HFF-Myc (cell line): Measurements from ENCODE around the gene CHCHD4.

Source experiments
- DNase-seq: peaks from one replicate; pipeline ENCODE4 v3.0.0-alpha.2; 2011; ENCODE audit warnings: low read depth; ENCODE audit errors: extremely low read depth
- H3K4me3 ChIP-seq: replicated peaks from 2 replicates; pipeline ENCODE4 v1.5.1; 2011; ENCODE audit warnings: low read depth, mild to moderate bottlenecking, control low read depth, low read length
- TF ChIP-seq, protein P1 (sequence below): IDR thresholded peaks from 2 replicates; pipeline ENCODE4 v1.5.1; 2012; ENCODE audit warnings: mild to moderate bottlenecking, low read depth, low read length, control low read depth; ENCODE audit errors: missing control alignments

CHCHD4 gene

GRCh38 chr3:14145670-14146380 lies 21.2 kb upstream of the CHCHD4 start:
- no peak overlapping the region for H3K4me3 ChIP-seq
- DNase-seq, result no peak
- TF ChIP-seq, protein P1, sequence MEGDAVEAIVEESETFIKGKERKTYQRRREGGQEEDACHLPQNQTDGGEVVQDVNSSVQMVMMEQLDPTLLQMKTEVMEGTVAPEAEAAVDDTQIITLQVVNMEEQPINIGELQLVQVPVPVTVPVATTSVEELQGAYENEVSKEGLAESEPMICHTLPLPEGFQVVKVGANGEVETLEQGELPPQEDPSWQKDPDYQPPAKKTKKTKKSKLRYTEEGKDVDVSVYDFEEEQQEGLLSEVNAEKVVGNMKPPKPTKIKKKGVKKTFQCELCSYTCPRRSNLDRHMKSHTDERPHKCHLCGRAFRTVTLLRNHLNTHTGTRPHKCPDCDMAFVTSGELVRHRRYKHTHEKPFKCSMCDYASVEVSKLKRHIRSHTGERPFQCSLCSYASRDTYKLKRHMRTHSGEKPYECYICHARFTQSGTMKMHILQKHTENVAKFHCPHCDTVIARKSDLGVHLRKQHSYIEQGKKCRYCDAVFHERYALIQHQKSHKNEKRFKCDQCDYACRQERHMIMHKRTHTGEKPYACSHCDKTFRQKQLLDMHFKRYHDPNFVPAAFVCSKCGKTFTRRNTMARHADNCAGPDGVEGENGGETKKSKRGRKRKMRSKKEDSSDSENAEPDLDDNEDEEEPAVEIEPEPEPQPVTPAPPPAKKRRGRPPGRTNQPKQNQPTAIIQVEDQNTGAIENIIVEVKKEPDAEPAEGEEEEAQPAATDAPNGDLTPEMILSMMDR, result no peak

DNA sequence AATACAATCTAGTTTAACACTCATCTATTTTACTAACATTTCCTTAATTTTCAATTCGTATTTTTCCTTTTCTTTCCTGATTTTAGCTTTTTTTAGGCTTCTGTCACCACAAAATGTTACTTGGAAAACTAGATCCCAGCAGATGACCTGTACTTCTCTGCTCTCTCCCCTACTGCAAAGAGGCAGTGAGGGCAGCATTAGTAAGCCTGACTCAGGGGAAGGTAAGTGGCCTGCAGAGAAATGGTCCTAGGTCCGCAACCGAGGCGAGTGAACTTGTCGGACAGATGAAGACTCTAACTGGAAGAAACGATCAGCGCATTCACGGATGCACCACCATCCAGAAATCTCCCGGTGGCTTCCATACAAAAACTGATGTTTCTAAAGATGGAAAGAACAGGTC lies 20.6 kb upstream of the CHCHD4 start:
- no peak overlapping the region; the same call in 1 of the 2 replicates for H3K4me3 ChIP-seq
- TF ChIP-seq, protein P1, result no peak
- no peak for DNase-seq

- H3K4me3 ChIP-seq, result no peak overlapping the region; the same call in none of the 2 replicates
- TF ChIP-seq, protein P1, result no peak
- peak; percentile 100 for DNase-seq
Measured at GRCh38 chr3:14144423-14145075, 19.9 kb upstream of the CHCHD4 start.

- TF ChIP-seq, protein P1, result no peak
- no peak overlapping the region for H3K4me3 ChIP-seq
- peak; percentile 81 for DNase-seq
Measured at GRCh38 chr3:14143271-14144225, 18.9 kb upstream of the CHCHD4 start.

DNA sequence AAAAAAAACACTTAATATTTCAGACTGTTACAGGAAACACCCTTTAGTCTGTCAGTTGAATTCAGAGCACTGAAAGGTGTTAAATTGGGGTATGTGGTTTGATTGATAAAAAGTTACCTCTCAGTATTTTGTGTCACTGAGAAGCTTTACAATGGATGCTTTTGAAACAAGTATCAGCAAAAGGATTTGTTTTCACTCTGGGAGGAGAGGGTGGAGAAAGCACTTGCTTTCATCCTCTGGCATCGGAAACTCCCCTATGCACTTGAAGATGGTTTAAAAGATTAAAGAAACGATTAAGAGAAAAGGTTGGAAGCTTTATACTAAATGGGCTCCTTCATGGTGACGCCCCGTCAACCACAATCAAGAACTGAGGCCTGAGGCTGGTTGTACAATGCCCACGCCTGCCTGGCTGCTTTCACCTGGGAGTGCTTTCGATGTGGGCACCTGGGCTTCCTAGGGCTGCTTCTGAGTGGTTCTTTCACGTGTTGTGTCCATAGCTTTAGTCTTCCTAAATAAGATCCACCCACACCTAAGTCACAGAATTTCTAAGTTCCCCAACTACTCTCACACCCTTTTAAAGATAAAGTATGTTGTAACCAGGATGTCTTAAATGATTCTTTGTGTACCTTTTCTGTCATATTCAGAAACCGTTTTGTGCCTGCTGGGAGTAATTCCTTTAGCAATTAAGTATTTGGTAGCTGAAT lies 18.0 kb upstream of the CHCHD4 start:
- TF ChIP-seq, protein P1, result no peak
- no peak overlapping the region for H3K4me3 ChIP-seq
- no peak for DNase-seq
